ENCODE results near the gene RAD51C.
"Not testable (repeated sequence)": the region's sequence is repeated elsewhere in the genome, so short reads cannot be mapped to it uniquely, and the experiment has no call there.

Gene RAD51C

DNA sequence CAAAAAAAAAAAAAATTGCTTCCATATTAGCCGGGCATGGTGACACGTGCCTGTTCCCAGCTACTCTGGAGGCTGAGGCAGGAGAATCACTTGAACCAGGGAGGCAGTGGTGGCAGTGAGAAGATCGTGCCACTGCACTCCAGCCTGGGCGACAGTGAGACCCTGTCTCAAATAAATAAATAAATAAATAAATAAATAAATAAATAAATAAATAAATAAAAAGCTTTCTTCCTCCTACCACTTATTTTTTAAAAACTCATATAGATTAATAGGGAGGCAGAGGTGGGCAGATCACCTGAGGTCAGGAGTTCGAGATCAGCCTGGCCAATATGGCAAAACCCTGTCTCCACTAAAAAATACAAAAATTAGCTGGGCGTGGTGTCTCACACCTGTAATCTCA lies 7.9 kb upstream of the RAD51C start:
- not testable (repeated sequence) for DNase-seq

DNA sequence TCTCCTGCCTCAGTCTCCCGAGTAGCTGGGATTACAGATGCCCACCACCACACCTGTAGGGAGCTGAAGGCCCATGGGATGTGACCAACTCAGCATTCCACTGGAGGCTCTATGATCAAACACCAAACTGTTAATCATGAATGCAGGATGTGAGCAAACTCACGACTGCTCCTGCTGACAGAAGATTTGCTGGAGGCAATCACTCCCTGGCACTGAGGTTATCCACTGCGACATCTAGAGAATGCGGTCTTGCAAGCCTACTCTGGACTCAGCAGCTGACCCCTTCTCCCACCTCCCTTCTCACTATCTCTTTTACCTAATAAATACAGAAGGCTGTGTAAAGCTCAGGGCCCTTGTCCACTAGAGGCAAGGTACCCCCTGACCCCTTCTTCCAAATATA lies 5.4 kb upstream of the RAD51C start:
- no peak for DNase-seq

DNA sequence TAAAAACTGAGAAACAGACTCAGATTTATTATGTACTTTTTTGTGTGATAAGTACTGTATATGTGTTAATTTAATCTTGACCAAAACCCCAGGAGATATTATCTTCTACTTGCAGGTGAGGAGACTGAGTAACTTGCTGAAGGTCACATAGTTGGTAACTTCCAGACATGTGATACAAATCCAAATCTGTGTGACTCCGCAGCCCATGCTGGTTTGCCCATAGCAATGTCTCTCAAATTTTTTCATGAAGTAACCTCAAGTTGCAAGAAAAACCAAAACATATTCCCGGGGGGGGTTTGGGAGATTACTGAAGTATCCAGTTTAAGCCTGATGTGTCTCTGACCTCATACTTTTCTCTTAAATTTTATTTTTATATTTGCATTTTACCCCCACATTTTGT lies 3.9 kb upstream of the RAD51C start:
- DNase-seq, result no peak

DNA sequence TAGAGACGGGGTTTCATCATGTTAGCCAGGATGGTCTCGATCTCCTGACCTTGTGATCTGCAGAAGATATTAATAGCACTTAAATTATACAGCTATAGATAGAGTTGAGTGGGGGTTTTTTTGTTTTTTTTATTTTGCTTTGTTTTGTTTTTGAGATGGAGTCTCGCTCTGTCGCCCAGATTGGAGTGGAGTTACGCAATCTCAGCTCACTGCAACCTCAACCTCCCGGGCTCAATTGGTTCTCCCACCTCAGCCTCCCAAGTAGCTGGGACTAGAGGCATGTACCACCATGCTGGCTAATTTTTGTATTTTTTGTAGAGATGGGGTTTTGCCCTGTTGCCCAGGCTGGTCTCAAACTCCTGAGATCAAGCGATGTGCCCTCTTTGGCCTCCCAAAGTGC lies 2.4 kb upstream of the RAD51C start:
- not testable (repeated sequence) for DNase-seq

DNA sequence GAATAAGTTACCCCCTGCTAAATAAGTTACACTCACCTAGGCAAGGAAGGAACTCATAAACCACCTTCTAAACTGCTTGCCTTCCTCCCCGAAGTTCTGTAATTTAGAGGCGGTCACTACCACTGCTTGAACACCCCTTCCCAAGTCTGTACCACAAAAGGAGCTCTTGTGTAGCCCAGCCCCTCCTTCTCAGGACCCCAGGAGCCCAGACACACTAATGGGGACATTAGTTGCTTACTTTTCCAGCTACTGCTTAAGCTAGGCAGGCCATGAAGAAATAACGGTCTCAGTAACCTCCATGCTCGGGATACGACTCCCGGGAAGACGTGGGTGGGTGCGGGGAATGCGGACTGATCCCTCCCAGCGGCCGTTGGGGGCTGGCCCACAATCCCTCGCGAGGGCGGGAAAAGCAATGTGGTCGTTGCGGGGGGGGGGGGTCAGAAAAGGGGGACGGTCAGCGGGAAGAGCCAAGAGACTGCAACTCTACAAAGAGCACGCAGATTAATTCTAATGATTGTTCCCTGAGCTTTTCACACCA lies 632 bp upstream of the RAD51C start, which contains the start of gene TEX14:
TSS of gene TEX14 (minus strand) at position 345 of the 538 bp plus-strand sequence. CDS start 40,044 bp downstream, outside the sequence.
- no peak for DNase-seq

DNA sequence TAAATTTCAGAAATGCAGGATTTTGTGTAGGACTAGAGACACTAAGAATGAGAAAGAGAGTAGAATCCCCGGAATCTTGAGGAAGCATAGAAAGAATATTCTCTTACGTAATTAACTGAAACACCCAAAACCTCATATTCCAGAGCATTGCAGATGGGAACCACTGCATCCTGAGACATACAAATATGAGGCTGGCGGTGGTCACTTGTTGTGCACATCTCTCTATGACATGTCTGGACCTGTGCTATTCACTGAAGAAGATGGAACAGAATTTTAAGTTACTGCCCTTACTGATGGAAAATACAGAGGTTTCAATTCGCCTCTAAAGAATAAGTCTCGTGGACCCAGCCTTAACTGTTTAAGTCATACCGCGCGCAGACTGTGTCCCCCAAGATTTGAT lies 806 bp downstream of the RAD51C start:
- no peak for DNase-seq

DNA sequence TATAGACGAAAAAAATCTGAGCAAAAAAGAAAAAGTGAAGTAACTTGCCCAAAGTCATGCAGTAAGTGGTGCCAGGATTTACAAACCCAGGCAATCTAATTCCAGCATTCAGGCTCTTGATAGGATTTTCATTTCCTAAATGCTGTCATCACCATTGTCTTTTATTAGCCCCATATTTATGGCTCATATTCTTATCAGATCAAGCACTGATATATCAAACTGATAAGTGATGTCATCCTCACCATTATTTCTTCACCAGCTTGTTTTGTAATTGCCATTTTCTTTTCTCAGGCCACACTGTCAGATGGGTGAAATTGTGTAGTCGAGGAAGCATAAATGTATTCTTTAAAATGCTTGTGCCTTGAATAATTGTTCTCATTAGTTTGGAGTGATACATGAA lies 1.3 kb downstream of the RAD51C start:
- DNase-seq, result no peak

DNA sequence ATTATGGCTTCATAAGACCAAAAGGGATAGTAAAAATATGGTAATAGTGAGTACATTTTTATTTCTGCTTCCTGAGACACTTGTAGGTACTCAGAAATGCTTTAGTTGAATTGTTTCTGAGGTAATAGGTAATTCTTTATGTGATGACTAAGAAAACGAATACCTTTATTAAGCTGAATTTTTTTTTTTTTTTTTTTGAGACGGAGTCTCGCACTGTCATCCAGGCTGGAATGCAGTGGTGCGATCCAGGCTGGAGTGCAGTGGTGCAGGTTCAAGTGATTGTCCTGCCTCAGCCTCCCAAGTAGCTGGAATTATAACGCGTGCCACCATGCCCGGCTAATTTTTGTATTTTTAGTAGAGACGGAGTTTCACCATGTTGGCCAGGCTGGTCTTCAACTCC lies 1.9 kb downstream of the RAD51C start:
- DNase-seq, result no peak

DNA sequence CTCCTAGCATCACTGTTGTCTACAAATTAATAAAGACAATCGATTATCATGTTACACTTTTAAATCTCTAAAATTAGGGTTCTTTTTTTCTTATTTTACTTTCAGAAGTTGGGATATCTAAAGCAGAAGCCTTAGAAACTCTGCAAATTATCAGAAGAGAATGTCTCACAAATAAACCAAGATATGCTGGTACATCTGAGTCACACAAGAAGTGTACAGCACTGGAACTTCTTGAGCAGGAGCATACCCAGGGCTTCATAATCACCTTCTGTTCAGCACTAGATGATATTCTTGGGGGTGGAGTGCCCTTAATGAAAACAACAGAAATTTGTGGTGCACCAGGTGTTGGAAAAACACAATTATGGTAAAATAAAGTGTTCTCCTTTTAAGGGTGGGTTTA lies 2.4 kb downstream of the RAD51C start:
- no peak for DNase-seq

DNA sequence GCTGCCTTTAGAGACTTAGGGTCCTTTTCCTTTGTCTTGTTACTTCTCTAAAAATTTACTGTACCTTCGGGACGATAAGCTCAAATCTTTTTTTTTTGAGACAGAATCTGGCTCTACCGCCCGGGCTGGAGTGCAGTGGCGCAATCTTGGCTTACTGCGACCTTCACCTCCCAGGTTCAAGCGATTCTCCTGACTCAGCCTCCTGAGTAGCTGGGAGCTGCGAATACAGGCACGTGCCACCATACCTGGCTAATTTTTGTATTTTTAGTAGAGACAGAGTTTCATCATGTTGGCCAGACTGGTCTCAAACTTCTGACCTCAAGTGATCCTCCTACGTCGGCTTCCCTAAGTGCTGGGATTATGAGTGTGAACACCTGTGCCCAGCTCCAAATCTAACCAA lies 7.4 kb downstream of the RAD51C start:
- DNase-seq, result no peak

DNA sequence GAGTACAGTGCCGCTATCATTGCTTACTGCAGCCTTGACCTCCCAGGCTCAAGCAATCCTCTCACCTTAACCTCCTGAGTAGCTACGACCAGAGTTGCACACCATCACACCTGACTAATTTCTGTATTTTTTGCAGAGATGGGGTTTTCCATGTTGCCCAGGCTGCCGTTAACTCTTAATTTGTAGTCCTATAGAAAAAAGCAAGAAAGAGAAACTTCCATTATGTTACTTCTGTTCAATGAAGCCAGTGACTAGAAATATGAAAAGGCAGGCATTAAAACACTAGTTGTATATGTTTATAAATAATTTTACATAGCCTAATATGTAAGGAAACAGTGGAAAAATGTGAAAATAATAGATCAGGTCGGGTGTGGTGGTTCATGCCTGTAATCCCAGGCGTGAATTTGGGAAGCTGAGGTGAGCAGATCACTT lies 9.7 kb downstream of the RAD51C start:
- no peak for DNase-seq

DNA sequence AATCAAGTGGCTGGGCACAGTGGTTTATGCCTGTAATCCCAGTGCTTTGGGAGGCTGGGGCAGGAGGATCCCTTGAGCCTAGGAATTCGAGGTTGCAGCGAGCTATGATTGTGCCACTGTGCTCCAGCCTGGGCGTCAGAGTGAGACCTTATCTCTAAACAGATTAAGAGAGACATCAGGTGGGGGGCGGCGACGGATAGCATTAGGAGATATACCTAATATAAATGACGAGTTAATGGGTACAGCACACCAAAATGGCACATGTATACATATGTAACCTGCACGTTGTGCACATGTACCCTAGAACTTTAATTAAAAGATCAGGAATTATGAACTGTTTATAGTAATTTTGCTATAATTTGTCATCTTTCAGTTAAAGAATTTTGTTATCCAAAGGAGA lies 10.3 kb downstream of the RAD51C start:
- no peak for DNase-seq

DNA sequence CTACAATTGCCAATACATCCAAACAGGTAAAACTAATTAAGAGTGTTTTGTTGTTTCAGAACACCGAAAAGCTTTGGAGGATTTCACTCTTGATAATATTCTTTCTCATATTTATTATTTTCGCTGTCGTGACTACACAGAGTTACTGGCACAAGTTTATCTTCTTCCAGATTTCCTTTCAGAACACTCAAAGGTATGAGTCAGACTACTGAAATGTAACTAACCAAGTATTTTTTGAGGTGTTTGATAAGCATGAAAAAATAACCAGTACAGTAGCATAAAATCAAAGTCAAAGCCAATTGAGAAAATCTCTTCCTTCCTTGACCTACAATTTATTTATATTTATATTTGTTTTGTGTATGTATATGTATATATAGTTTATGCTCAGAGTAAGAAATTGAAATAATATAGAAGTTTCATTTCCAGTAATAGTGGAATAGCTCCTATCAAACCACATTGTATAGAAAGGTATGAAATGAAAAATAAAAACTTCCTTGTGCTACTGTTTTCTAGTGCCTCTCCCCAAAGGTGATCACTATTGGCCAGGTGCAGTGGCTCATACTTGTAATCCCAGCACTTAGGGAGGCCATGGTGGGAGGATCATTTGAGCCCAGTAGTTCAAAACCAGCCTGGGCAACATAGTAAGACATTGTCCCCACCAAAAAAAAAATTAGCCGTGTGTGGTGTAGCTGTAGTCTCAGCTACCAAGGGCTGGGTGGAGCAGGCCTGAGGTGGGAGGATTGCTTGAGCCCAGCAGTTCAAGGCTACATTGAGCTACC lies 10.9 kb downstream of the RAD51C start:
- no peak for DNase-seq

DNA sequence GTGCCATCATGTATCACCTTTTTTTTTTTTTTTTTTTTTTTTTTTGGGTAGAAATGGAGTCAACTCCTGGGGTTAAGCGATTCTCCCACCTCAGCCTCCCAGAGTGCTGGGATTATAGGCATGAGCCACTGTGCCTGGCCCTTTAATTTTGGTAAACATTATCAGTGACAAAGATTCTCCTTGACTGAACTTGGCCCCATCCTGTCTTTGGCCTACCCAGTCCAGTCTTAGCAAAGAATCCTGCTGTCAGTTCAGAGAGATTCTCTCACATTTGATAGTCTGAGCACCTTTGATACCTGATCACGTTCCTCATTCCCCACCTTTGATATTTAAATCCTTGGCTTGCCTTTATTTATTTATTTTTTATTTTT lies 11.5 kb downstream of the RAD51C start:
- DNase-seq, result no peak

DNA sequence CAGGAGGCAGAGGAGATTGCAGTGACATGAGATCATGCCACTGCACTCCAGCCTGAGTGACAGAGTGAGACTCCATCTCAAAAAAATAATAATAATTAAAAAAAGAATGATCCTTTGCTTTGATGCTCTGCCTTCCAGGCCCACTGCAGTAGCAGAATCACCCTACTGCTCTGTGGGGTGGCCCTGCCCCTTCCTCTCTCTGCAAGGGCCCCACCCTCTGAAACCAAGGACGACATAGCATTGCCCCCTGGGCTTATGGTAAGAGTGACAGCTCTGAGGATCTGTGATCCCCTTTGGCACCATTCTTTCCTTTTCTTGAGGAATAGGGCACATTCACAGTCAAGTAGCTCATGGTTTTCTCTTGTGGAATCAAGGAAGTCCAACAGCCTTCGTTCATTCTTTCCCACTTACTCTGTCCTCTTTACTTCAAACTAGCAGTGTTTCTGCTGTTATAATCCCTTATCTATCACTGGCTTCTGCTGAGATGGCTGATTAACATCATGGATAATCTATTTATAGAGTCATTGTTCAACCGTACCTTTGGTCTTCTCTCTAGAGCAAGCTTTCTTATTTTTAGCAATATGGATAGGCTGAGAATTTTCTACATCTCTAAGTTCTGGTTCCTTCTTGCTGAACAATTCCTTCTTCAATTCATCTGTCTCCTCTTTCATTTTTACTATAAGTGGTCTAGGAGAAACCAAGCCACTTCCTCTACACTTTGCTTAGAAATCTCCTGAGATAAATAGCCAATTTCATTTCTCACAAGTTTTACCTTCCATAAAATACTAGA lies 14.1 kb downstream of the RAD51C start:
- DNase-seq, result no peak

DNA sequence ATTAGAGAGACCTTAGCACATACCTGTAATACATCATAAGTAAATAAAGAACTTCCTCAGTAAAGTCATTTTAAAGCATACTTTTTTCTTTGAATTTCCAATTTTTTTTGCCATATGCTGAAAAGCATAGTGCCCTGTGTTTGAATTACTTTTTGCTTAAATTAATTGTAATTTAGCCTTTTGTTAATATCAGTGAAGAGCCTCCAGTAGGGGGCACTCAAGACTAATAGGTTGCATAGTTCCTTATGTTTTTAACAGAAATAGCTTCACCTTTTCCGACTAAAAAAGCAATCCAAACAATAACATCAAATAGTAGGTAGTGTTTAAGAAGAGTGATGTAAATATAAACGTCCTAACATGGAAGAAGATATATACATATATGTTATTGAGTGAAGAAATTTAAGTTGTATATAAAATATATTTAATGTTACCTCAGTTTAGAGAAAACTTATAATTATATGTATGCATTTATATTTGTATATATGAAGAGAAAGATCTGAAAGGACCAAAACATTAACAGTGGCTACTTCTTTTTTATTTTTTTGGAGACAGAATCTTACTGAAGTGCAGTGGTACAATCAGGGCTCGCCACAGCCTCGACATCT lies 18.6 kb downstream of the RAD51C start:
- DNase-seq, result peak in 1 of 2 experiments; percentile 13

DNA sequence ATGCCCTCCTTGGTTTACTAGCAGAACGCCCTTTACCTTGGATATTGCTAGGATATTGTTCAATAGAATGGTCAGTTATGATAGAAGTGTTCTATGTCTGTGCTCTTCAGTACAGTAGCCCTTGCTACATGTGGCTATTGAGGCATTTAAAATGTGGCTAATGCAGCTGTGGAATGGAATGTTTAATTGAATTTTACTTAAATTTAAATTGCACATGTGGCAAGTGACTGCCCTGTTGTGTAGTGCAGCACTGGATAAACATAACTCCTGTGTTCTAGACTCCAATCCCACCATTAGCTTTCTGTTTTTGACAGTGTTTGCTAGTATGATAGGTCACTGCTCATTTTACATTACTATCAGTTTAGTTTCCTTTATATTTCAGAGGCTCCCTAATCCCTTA lies 29.9 kb downstream of the RAD51C start:
- no peak for DNase-seq

DNA sequence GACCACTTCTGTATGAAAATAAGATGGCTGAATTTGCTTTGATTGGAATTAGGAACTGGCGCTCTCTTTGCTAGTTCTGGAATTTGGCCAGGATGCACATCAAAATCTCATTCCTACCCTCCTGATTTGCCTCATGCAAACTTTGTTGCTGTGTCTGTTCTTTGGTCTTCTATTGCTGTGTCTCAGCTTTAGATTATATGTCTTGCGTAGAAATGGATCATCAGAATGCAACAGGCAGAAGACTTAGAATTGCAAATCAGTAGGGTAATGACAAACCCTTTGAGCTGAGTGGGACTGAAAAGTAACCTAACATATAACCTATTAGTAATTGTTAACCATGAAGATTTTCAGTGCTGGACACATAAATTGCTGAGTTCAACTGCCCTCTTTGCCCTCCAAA lies 30.3 kb downstream of the RAD51C start:
- no peak for DNase-seq

DNA sequence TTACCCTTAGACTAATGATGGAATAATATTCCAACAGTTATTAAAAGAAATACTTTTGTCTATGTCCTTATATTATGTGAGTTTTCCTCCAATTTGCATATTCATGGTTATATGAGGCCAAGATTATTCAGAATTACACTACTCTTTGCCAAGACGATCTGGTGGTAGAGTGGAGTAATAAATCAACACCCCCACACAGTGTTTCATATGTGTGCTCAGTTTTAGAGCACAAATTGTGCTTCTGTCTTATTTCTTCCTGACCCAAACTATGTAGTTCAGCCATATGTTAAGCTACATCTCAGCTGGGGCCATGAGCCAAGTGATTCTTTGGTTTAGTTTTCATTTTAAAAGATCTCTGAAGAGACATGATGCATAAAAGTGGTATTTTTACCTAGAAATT lies 36.4 kb downstream of the RAD51C start:
- no peak for DNase-seq

DNA sequence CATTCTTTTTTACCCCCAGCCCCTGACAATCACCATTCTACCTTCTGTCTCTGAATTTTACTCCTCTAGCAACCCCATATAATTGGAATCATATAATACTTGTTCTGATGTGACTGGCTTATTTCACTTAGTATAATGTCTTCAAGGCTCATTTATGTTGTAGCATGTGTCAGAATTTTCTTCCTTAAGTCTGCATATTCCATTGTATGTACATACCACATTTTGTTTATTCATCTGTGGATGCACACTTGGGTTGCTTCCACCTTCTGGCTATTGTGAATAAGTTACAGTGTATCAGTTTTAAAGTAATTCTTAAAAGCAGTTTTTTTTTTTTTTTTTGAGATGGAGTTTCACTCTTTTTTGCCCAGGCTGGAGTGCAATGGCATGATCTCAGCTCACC lies 38.5 kb downstream of the RAD51C start:
- no peak for DNase-seq

DNA sequence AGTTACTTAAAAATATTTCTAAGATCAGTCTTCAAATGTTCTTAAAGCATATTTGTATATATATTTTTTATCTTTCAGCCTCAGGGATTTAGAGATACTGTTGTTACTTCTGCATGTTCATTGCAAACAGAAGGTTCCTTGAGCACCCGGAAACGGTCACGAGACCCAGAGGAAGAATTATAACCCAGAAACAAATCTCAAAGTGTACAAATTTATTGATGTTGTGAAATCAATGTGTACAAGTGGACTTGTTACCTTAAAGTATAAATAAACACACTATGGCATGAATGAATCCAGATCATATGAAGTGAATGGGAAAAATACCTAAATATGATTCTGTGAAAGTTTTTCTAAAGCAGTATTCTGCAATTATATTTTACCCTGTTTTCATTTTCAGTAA lies 41.6 kb downstream of the RAD51C start:
- no peak for DNase-seq

DNA sequence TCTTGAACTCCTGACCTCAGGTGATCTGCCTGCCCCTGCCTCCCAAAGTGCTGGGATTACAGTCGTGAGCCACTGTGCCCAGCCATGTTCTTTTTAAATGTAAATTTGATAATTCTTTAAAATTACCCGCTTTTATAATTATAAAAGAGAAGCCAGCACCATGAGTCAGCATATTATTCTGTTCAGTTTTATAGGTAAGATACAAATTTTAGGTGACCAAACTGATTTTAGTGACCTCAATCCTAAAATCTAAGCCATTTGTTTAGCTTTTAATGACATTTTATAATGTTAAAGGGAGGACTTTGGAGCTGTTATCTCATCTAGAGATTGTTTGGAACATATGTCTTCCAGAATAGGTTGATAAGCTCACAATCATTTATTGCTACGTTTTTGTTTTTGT lies 42.4 kb downstream of the RAD51C start:
- DNase-seq, result no peak

DNA sequence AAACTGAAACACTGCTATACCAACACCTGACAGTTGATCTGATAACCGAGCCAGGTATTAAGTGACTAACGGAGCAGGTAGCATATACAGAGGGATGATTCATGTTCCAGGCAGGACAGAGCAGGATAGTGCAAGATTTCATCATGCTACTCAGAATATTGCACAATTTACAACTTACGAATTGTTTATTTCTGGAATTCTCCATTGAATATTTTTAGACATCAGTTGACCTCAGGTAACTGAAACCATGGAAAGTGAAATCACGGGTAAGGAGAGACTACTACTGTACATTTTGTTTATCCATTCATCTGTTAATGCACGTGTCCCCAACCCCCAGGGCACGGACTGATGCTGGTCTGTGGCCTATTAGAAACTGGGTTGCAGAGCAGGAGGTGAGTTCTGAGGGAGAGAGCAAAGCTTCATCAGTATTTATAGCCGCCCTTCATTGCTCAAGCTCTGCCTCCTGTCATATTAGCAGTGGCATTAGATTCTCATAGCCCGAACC lies 48.8 kb downstream of the RAD51C start:
- DNase-seq, result no peak

DNA sequence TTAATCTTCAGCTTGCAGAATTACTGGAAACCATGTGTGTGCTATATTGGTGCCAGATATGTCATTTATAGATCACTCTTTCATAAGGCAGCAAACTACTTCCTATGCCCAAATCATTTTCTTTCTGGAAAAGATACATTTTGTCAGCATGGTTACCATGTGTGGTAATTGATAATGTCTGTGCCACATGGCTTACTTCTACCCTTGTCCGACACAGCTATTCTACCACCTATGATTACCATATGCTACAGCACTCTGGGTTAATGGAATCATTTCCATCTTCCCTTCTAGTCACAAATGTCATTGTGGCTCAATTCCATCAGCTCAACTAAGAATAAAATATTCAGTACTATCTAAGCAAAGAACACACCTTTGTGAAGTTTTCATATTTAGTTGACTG lies 55.3 kb downstream of the RAD51C start:
- no peak for DNase-seq

Measured in stimulated activated CD4-positive, alpha-beta T cell treated with anti-CD3 and anti-CD28 coated beads, Interleukin-4, amount 100 ng/mL, for 4 hours (primary cell).